ENCODE measurements around the gene LILRB5.

GRCh38 chr19:54206831-54207177 is 50.3 kb downstream of the LILRB5 start:
- TF ChIP-seq ZBTB43 (CRISPR knock-in tag; IDR thresholded peaks at IDR 0.05) (no peak), ZNF121 (CRISPR knock-in tag; IDR thresholded peaks at IDR 0.05) (no peak), PREB (CRISPR knock-in tag; IDR thresholded peaks at IDR 0.05; ENCODE audit: borderline replicate concordance) (no peak), CREB1 (CRISPR knock-in tag; IDR thresholded peaks at IDR 0.05) (no peak), ZNF317 (CRISPR knock-in tag; IDR thresholded peaks at IDR 0.05; ENCODE audit: borderline replicate concordance, low read depth) (no peak), EMX1 (CRISPR knock-in tag; IDR thresholded peaks at IDR 0.05) (no peak), SMAD4 (CRISPR knock-in tag; IDR thresholded peaks at IDR 0.05) (no peak), MAX (CRISPR knock-in tag; IDR thresholded peaks at IDR 0.05) (no peak)
- TF ChIP-seq, protein P1, sequence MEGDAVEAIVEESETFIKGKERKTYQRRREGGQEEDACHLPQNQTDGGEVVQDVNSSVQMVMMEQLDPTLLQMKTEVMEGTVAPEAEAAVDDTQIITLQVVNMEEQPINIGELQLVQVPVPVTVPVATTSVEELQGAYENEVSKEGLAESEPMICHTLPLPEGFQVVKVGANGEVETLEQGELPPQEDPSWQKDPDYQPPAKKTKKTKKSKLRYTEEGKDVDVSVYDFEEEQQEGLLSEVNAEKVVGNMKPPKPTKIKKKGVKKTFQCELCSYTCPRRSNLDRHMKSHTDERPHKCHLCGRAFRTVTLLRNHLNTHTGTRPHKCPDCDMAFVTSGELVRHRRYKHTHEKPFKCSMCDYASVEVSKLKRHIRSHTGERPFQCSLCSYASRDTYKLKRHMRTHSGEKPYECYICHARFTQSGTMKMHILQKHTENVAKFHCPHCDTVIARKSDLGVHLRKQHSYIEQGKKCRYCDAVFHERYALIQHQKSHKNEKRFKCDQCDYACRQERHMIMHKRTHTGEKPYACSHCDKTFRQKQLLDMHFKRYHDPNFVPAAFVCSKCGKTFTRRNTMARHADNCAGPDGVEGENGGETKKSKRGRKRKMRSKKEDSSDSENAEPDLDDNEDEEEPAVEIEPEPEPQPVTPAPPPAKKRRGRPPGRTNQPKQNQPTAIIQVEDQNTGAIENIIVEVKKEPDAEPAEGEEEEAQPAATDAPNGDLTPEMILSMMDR (IDR thresholded peaks at IDR 0.05): no peak
- TF ChIP-seq, protein P2, sequence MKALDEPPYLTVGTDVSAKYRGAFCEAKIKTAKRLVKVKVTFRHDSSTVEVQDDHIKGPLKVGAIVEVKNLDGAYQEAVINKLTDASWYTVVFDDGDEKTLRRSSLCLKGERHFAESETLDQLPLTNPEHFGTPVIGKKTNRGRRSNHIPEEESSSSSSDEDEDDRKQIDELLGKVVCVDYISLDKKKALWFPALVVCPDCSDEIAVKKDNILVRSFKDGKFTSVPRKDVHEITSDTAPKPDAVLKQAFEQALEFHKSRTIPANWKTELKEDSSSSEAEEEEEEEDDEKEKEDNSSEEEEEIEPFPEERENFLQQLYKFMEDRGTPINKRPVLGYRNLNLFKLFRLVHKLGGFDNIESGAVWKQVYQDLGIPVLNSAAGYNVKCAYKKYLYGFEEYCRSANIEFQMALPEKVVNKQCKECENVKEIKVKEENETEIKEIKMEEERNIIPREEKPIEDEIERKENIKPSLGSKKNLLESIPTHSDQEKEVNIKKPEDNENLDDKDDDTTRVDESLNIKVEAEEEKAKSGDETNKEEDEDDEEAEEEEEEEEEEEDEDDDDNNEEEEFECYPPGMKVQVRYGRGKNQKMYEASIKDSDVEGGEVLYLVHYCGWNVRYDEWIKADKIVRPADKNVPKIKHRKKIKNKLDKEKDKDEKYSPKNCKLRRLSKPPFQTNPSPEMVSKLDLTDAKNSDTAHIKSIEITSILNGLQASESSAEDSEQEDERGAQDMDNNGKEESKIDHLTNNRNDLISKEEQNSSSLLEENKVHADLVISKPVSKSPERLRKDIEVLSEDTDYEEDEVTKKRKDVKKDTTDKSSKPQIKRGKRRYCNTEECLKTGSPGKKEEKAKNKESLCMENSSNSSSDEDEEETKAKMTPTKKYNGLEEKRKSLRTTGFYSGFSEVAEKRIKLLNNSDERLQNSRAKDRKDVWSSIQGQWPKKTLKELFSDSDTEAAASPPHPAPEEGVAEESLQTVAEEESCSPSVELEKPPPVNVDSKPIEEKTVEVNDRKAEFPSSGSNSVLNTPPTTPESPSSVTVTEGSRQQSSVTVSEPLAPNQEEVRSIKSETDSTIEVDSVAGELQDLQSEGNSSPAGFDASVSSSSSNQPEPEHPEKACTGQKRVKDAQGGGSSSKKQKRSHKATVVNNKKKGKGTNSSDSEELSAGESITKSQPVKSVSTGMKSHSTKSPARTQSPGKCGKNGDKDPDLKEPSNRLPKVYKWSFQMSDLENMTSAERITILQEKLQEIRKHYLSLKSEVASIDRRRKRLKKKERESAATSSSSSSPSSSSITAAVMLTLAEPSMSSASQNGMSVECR (CRISPR knock-in tag; IDR thresholded peaks at IDR 0.05; ENCODE audit: borderline replicate concordance): no peak
